Gastroesophageal sphincter (tissue), 3 donors: ENCODE data around the gene ADORA3.

Source experiments
- EP300 ChIP-seq: sonication (generic); formaldehyde crosslinking; IDR thresholded peaks from one replicate; pipeline ENCODE4 v1.6.1; 2017; ENCODE audit warnings: antibody characterized with exemption, mild to moderate bottlenecking
- POLR2A ChIP-seq, 2 donors: fragments of 450-650 bp; IDR thresholded peaks; one replicate each; pipeline ENCODE4 v1.6.1; 2017; ENCODE audit warnings: antibody characterized with exemption in 2 of 2, mild to moderate bottlenecking in 2 of 2, moderate library complexity in 1 of 2
- POLR2AphosphoS5 ChIP-seq: sonication (generic); formaldehyde crosslinking; IDR thresholded peaks from one replicate; pipeline ENCODE4 v1.6.1; 2017; ENCODE audit warnings: antibody characterized with exemption
- TF ChIP-seq, protein P1 (sequence below), 4 experiments: fragments of 200-600 bp in 2 of 4; fragments of 450-650 bp in 2 of 4; sonication (generic) in 1 of 4; IDR thresholded peaks; one replicate each; pipeline ENCODE4 v1.5.1; 2017 to 2019; ENCODE audit warnings: antibody characterized with exemption in 4 of 4, mild to moderate bottlenecking in 2 of 4, moderate library complexity in 2 of 4

GRCh38 chr1:111511370-111511769, 7.9 kb upstream of the ADORA3 start:
- TF ChIP-seq, protein P1, sequence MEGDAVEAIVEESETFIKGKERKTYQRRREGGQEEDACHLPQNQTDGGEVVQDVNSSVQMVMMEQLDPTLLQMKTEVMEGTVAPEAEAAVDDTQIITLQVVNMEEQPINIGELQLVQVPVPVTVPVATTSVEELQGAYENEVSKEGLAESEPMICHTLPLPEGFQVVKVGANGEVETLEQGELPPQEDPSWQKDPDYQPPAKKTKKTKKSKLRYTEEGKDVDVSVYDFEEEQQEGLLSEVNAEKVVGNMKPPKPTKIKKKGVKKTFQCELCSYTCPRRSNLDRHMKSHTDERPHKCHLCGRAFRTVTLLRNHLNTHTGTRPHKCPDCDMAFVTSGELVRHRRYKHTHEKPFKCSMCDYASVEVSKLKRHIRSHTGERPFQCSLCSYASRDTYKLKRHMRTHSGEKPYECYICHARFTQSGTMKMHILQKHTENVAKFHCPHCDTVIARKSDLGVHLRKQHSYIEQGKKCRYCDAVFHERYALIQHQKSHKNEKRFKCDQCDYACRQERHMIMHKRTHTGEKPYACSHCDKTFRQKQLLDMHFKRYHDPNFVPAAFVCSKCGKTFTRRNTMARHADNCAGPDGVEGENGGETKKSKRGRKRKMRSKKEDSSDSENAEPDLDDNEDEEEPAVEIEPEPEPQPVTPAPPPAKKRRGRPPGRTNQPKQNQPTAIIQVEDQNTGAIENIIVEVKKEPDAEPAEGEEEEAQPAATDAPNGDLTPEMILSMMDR (IDR thresholded peaks at IDR 0.05) = no peak
- TF ChIP-seq EP300 = no peak
- no peak for TF ChIP-seq POLR2AphosphoS5
- no peak for TF ChIP-seq POLR2A (IDR thresholded peaks at IDR 0.05)
